ENCODE results near the gene RDH5.

RDH5 gene

DNA sequence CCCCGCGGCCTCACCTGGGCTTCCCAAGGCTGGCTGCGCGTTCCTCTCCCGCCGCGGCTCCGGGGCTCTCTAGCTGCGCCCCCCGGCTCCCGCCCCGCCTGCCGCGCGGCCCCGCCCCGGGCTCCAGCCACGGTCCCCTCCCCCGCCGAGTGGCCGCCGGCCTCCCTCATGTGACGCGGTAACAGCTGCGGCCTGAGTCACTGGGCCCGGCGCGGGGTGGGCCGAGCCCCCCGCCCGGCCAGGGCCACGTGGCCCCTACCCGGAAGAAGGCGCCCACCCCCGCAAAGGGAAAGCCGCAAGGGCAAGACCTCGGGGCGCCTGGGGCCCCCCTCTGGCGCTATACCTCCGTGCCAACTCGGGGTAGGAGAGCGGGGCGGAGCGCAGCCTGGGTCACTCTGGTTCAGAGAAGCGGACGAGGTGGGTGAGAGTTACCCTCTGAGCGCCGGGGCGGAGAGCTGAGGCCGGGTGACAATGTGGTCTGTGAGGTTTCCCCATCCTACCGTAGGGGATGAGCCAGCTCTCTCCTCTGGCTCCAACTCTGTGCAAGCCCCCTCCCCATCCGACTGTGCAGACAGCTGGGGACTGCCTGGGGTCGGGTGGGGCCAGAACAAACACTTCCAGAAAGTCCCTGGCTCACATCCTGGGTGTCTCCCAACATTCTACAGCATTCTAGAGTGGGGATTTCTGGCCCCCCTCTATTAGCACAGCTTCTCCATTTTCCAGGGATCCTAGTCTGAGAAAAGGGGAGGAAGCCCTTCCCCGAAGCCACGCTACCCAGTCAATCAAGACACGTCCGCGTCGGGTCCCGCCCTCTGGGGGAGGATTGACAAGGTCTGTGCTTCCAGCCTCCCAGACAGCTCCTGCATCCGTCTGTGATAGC lies 9.0 kb downstream of the RDH5 start, which contains the start of gene CD63:
CD63 (minus strand) TSS at position 71 of the 880 bp plus-strand sequence. CDS start 668 bp downstream, outside the sequence.
- peak; percentile 88 to 94 for DNase-seq

DNA sequence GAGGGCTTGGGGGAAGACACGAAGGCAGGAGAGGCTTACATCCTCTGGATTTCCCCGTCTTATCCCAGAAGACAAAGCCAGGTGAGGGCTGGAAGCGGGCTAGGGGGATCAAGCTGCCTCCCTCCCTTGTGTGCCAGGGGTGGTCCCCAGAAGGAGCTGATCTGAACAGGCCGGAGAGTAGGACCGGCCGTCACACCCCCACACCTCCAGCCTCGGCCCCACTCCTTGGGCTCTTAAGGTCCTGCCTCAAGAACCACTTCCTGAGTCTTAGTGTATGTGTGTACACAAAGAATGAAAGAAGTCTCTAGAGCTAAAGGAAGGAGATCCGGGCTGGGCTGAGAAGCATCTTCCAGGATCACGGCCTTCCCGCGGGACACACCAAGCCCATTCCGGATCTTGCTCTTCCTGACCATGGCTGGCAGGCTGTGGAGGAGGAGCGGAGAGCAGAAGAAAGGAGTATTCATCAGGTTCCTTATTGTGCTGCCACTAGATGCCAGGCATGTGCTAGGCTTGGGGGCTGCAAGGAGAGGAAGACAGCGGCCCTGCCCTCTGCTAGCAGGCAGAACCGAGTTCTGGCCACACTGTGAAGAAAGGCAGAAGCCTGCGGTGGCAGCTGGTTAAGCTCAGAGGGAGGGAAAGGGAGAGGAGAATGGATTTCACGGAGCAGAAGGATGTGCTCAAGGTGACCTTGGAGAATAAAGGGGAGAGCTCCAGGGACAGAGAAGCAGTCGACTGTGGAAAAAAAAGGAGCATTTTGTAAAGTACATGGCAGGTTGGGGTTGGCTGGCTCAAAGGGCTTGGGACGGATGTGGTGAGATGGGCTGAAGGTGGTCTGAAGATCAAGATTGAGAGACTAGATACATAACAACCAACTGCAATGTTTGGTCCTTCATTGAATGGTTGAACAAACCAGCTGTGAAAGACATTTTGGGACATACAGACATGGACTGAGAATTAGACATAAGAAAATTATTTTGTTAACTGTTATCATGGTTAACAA lies 9.9 kb downstream of the RDH5 start:
- DNase-seq = peak in 1 of 2 experiments; percentile 69

DNA sequence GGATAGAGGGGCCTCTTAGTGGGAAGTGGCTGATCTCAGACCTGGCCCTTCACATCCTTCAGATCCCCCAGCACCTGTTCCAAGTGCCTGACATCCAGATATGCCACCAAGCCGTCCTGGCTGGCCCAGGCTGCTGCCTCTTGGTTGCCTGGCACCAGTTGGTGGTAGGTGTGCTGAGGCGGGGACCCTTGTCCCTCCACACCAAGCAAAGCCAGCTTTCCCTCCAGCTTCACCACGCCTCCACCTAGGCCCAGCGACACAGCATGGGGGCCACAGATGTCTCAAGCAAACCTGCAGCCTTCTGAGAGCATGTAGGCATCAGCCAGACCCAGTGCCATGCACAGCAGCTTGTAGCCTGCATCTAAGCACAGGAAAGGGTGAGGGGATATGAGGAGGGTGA lies 12.1 kb downstream of the RDH5 start:
- DNase-seq = no peak

DNA sequence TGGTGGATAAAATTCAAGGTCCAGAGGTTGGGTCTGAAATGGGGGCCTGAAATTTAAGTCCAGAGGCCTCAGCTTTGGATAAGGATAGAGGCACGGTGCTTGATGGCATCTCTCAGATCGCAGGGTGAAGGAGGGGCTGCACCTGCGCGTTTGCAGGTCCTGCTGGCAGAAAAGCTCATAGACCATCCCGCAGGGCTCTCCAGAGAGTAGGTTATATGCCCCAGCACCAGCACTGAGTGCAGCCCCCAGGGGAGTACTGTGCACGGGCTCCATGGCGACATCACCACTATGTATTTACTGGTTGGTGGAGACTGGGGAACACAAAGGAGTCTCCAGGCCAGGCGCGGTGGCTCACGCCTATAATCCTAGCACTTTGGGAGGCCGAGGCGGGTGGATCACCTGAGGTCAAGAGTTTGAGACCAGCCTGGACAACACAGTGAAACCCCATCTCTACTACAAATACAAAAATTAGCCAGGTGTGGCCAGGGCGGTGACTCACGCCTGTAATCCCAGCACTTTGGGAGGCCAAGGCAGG lies 12.9 kb downstream of the RDH5 start:
- DNase-seq = no peak

DNA sequence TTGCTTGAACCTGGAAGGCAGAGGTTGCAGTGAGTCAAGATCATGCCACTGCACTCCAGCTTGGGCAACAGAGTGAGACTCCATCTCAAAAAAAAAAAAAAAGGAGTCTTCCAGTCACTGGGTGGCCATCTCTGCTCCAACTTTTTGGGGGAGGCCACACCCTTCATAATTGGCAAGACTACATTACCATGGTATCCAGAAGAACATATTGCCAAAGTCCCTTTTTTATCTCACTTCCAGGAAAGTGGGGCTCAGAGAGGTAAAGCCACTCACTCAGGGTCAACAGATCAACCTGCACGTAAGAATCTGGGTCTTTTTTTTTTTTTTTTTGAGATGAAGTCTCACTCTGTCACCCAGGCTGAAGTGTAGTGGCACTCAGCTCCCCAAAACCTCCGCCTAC lies 13.7 kb downstream of the RDH5 start:
- no peak for DNase-seq

DNA sequence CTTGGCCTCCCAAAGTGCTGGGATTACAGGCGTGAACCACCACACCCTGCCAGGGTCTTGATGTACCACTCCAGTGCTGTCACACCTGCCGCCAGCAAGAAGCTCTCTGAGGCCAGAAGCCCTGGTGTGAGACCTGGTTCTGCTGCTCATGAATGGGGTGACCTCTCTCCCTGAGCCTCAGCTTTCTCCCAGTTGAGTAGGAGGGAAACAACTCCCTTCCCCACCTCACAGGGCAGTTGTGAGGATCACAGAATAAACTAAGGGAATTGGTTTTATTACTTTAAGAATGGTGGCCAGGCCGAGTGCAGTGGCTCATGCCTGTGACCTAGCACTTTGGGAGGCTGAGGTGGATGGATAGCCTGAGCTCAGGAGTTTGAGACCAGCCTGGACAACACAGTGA lies 14.4 kb downstream of the RDH5 start:
- DNase-seq = no peak

DNA sequence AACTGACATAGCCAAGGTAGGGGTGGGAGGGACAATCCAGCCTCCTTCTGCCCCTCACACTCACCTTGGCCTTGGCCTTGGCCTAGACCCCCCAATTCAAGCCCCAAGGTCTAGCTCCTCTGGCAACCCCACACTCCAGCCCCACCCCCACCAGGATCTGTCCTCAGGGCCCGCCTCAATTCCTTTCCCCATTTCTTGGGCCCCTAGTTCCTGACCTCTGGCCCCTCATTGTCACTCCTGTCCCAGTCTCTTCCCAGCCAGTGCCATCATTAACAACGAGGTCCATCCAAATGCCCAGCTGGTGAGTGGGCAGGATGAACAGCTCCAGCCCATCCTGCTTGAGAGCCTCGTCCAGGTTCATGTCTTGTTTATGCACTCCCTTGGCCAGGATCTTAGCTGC lies 15.9 kb downstream of the RDH5 start:
- no peak for DNase-seq

DNA sequence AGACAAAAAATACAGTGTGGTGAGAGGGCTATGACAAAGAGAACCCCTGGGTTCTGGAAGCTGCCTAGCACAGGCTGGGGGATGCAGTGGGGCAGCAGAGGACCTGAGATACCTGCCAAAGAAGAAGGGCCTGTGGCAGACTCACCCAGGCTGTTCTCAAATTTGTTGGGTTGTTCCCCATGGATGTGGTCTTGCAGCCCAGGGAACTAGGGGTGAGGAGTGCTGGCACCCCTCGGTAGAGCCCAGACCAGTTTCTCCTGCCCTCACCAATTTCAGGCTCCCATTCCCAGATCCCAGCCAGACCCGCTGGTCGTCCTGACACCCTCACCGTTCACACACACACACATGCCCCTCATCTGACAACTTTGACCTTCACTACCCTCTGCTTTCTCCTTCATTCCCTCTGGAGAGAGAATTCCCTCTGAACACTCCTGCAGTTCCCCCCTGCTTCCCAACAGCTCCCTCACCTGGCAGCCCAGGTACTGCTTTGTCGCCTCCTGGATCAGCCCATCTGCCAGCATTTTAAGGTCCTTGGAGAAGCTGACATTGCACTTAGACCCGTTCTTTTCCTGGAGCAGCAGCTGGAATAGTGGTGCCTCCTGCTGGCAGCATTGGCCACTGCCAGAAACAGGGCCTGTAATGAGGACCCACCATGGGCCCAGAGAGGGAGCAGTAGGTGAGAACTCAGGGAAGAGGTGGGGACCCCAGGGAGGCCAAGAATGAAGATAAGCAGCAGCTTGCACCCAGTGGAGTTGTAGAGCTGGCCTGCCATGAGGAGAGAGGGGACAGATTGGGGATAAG lies 16.8 kb downstream of the RDH5 start:
- peak in 1 of 2 experiments; percentile 48 for DNase-seq

DNA sequence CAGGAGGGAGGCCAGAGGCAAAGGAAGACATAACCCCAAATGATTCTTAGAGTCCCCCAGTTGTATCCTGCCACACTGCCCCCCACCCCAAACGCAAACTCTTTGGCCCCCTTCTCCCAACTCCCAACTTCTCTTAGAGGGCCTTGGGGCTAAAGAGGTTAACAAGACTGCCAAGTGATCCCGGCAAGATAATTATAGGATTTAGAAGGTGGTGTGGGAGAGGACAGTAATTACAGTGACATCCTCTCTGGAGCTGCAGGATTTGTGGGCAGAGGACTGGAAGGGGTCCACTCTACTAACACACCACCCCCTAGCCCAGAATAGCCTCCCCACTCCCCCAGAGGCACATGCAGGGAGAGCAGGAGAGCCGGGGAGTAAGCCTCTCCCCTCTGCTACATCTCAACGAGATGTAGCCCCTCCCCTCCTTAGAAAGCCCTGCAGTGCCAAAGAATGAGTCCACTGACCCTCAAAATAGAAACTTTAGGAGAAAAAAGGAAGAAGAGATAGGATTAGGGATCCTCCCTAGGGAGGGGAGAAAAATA lies 17.5 kb downstream of the RDH5 start:
- DNase-seq = no peak

DNA sequence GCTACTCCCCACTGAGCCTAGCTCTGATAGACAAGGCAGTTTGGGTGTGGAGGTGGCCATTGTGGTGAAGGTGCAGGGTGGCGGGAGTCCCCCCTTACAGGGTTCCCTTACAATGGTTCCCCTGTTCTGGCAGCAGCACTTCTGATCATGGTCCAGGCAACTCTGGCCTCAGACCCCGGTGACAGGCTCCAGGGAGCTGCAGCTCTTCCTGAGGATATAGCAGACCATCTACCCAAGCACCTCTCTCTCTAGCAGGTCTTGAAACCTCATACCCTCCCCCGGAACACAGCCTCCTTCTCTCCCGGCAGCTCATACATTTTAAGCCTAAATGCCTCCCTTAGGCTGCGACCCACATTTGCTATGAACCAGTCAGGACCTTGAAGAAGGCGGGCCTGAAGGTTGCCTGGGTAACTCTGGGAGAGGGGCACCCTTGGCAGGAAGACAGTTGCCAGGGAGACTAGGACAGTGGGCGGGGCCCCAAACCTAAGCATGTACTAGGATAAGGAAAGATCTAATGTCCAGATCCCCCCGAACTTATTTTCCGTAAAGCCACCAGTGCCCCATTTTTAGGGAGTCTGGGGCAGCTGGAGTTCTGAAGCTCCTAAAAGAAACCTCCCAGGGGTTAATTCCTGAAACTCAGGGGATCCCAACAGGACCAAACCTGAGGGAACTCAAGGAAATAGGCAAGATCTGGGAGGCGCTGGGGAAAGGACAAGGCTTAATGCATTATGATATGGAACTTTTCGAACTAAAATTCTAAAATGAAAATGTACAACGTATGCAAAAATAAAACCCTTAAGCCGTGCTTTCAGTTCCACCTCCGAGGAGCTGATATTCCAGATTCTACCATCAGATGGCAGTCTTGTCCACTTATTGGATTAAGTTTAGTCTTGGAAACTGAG lies 18.2 kb downstream of the RDH5 start:
- peak; percentile 53 to 81 for DNase-seq

DNA sequence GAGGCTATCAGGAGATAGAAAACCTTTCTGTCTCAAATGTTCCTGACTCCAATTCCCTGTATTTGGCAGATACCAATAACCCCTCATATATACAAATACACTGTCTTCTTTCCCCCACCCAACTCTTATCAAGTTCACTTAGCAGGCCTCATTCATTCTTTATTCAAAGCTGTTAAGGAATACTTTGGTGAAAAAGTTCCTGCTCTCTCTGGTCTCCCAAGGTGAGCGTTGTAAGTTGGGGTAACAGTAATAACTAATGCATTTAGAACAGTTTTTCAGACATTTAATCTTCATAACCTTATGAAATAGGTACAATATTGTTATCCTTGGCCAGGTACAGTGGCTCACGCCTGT lies 18.8 kb downstream of the RDH5 start:
- DNase-seq = no peak

DNA sequence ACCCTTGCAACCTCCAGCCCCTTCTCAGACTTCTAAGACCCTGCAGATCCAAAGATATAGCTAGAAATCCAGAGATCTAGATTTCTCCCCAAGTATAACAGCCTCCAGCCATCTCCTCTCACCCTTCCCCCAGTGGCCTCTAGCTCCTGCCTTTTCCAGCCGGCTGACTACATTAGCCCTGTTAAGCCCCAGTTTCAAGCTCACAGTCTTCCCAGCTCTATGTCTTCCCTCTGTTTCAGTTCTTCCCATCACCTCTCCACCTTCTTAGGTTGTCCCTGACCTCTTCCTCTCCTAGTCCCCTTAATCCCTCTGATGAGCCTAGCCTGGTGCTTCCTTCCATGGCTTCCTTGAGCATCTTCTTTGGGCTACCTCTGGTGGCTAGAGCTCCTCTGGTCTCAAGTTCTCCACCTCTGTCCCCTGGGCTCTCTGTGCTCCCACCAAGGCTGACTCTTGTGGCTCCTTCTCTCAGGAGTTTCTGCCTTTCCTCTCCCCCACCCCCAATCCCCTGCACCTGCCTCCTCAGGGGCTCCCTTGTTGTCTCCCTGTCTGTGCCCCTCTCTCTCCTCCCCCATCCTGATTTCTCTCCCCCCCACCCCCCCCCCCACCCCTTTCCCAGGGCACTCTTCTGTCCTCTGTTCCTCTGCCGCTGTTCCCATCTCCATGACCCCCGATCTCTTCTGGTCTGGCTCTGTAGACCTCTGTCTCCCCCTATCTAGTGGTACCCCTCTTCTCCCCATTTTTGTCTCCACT lies 21.9 kb downstream of the RDH5 start:
- no peak for DNase-seq

DNA sequence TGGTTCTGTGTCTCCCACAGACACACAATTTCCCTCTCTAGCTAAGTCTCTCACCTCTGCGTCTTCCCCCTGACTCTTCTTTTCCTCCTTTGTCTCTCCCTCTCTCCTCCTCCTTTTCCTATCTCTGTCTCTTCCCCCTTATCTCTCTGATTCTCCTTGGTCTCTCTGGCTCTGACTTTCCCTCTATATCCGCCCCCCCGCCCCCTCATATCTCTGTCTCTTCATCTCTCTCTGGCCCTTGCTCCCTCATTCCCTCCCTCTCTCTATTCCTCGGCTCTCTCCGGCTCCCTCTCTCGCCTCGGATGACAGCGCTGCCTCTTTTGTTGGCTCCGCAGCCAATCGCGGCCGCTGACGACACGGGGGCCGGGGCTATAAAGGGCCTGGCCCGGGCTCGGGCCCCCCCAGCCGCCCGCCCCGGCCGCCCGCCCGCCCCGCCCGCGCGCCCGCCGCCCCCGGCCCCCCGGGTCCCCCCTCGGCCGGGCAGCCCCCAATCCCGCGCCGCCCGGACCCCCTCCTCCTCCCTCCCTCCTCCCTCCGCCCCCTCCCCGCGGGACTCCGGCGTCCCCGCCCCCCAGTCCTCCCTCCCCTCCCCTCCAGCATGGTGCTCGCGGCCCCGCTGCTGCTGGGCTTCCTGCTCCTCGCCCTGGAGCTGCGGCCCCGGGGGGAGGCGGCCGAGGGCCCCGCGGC lies 22.7 kb downstream of the RDH5 start, which contains the start of gene GDF11:
GDF11 (plus strand) TSS at position 404 of the 687 bp plus-strand sequence; CDS start at position 599, 195 bp downstream.
- peak; percentile 37 to 66 for DNase-seq

DNA sequence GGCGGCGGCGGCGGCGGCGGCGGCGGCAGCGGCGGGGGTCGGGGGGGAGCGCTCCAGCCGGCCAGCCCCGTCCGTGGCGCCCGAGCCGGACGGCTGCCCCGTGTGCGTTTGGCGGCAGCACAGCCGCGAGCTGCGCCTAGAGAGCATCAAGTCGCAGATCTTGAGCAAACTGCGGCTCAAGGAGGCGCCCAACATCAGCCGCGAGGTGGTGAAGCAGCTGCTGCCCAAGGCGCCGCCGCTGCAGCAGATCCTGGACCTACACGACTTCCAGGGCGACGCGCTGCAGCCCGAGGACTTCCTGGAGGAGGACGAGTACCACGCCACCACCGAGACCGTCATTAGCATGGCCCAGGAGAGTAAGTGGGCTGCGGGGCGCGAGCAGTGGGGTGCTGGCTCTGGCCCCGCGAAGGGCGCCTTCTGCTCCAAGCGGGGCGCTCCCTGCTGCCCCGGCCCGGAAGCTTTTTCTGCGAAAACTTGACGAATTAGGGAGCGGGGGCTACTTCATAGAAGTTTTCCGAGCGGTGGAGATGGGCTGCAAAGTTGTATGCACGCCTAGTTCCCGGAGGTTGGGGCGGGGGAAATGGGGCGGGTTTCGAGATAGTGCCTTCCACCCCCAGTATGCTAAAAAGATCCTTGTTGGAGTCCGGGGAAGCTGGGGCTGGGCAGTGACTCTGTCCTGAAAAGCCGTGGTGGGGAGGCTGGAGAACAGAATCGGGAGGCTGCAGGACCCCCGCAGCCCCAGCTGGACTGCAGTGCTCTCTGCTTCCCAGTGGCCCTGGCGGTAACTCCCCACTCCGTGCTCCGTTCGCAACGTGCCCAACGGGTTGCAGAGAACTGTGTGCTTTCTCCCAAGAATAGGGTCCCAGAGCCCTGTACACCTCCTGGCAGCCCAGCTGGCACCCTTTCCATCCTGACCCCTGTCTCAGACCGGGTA lies 23.5 kb downstream of the RDH5 start:
- peak; percentile 49 to 61 for DNase-seq

DNA sequence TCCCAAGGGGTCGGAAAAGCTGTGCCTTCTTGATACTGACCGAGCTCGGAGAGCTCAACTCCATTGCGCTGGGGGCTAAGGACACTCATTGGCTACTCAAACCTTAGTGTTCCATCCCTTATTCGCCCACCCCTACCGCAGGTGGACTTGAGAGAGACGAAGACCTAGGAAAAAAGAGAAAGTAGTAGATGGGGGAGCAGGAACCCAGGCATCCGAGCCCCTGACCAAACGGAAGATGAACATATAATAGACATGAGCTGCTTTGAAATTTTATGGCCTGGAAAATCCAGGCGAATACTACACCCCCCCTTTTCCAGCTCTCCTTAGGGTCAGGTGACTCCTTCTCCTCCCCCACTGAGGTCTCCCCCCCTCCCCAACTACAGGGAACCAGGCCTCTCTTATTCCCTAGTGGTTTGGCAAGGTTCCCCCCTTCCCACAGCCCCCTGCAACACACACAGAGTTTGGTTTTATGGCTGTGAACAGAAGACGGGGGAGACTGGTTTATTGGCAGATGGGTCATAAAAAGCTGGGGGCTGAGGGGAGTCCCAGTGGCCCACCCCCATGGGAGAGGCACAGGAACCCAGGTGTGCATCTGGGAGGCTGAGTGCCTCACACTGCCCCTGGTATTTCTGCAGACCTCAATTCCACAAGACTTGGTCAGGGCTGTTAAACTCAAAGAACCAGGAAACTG lies 24.3 kb downstream of the RDH5 start:
- no peak for DNase-seq

DNA sequence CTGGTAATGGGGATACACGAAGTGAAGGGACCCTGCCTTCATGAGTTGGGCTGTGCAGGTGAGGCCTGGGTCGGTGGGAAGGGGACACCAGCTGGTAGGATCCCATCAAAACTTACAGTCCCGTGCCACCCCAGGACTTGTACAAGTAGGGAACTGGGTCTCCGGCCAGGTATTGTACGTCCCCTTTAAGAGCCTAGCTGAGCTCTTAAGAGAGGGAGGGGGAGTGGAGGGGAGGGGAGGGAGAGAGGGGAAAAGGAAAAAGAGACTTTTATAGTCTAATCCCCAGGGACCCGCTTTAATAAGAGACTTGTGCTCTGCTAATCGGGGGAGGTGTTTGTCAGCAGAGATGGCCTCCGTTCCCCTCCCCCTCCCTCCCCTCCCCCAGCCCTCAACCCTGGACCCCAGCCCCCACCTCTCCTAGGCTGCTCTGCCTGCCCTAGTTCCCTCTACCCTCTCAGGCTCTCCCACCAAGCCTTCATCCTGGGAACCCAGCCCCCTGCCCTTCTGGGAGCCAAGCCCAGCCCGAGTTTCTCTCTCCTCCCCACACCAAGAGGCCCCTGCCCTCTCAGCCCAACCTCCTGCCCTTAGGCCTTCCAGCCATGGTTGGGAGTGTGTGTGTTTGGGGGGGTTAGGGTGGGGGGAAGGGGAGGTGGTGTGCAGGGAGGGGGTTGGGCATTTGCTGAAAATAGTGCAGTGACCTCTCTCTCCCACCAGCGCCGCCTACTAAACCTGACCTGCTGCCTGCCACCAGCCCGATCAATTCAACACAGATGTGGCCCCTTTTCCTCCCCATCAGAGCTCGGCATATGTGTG lies 25.4 kb downstream of the RDH5 start:
- DNase-seq = no peak
